CD4-positive, alpha-beta T cell treated with Interleukin-2 at 100 ng/mL for 4 hours (primary cell): Measurements from ENCODE around the gene B3GNT3.

ENCODE experiments used
- DNase-seq: peaks from one replicate; pipeline ENCODE4 v3.0.0-alpha.2; 2020; ENCODE audit warnings: low spot score

The B3GNT3 gene

GRCh38 chr19:17834350-17835181 lies 39.6 kb downstream of the B3GNT3 start:
- no peak for DNase-seq

GRCh38 chr19:17835182-17836006 lies 40.5 kb downstream of the B3GNT3 start:
- no peak for DNase-seq

- no peak for DNase-seq
Measured at GRCh38 chr19:17836530-17836929, 41.6 kb downstream of the B3GNT3 start.

DNA sequence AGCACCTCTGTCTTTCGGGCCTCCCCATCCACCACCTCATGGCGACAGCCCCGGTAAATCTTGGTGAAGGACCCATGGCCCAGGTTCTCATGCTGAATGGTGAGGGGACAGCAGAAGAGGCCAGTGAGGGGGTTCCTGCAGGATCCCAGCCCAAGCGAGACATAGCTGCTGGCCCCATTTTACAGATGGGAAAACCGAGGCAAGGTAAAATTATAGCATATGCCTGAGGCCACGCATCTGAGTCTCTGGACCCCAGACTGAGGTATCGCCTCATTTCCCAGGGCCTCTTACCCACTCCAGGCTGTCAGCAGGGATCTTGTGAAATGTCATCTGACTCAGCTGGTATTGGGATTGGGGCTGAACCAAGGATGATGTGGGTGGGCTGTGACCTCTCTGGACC lies 43.0 kb downstream of the B3GNT3 start:
- DNase-seq = no peak

GRCh38 chr19:17840019-17840418 lies 45.1 kb downstream of the B3GNT3 start:
- no peak for DNase-seq

- DNase-seq = no peak
Measured at GRCh38 chr19:17841371-17841809, 46.5 kb downstream of the B3GNT3 start.

DNA sequence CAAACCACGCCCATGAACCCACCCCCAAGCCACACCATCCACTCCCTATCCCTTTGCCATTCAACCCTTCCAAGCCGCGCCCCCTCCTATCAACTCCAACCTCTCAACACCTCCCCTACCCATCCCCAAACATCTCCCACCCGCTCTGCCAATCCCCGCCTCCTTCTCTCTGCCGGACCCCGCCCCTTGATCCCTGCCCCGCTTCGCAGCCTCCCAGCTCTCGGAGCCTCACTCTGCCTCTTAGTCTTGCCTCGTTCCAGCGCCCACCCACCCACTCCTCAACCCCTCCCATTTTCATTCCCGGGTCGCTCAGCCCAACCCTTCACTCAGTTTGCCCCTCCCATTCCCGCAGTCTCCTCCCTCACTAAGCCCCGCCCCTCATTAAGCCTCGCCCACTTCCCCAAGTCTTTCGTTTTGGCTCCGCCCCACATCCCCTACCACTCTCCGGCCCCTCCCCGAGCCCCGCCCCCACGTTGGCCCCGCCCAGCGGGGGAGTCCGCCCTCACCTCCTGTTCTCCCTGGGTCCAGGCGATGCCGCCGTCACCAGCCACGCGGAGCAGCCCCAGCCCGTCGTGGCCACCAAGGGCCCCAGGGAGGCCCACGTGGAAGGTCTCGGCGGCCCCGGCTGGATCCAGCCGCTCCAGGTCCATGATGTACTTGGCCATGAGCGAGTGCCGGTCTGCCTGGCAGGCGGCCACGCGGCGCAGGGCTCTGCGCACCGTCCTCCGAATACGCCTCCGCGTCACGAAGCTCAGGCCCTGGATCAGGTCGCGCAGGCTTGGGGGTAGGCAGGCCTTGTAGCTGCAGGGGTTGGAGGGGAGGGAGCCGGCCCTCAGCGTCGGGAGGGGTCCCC lies 47.1 kb downstream of the B3GNT3 start:
- no peak for DNase-seq

GRCh38 chr19:17842663-17843291 lies 47.8 kb downstream of the B3GNT3 start:
- no peak for DNase-seq

- no peak for DNase-seq
Measured at GRCh38 chr19:17843292-17843827, 48.4 kb downstream of the B3GNT3 start.

- DNase-seq = no peak
Measured at GRCh38 chr19:17843908-17844490, 49.1 kb downstream of the B3GNT3 start.

DNA sequence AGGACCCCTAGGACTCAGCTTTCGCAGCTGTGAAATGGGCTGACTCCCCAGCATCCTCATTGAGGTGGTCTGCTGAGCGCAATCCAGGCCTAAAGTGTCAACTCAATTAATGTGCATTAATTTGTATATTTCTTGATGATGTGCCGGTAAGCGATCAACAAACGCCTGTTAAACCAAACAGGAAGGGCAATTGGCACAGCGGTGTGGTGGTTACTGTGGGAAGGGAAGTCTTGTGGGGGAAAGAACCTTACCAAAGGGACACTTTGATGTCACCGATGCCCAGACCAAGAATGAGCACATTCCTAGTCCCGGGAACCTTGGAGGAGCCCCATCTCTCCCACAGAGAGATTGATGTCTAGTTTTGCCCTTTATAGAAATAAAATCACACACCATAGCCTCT lies 51.2 kb downstream of the B3GNT3 start:
- peak; percentile 63 for DNase-seq

DNA sequence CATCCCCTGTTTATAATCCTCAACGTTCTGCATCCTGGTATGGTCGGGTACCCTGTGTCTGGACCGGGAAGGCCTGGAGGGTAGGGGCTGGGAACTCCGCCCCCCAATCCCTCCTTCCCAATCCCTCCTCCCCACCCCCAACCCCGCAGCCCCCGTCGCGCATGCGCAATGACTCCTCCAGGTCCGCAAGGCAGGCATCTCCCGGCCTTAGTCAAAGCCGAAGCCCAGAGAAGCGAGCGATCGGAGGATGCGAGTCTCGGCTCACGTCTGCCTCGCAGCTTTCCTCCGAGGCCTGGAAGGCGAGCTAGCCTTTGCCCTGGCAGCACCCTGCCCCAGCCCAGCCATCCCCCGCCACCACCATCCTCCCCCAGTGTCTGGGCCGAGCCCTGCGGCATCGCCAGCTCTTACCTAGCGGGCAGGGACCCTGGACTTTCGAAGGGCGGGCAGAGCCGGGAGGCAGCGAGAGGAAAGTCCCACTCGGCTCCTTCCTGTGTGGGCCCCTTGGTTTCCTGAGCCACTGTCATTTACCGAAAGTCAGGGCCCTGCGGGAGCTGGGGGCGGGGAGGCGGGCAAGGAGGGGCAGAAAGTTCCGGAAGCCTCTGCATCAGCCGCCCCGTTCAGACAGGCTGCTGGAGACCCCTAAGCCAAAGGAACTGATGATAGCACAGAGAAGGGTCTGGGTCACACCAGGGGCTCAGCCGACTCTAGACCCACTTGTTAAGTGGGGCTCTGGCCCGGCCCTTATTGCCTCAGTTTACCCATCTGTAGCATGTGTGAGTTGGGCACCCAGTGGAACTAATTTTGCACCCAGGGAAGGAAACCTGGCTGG lies 52.8 kb downstream of the B3GNT3 start, which contains the start of gene JAK3:
JAK3 (minus strand) TSS at position 445 of the 829 bp plus-strand sequence. CDS start 3,565 bp downstream, outside the sequence.
- DNase-seq = peak; percentile 82

GRCh38 chr19:17848595-17849292 lies 53.8 kb downstream of the B3GNT3 start:
- DNase-seq = no peak

DNA sequence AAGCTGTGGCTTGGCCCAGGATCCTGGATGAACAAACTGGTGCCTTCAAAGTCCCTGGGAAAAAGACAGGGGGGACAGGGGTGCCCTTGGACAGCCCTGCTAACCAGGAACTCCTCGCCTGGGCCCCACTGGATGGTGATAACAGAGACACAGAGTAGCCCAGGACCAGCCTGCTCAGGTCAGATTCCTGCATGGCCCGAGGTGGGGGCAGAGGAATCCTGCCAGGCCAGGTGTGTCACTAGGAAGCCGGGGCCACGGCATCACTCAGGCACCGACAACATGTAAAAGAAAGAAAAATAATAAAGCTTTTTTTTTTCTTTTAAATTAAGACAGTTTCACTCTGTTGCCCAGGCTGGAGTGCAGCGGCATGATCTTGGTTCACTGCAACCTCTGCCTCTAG lies 59.1 kb downstream of the B3GNT3 start:
- DNase-seq = no peak

DNA sequence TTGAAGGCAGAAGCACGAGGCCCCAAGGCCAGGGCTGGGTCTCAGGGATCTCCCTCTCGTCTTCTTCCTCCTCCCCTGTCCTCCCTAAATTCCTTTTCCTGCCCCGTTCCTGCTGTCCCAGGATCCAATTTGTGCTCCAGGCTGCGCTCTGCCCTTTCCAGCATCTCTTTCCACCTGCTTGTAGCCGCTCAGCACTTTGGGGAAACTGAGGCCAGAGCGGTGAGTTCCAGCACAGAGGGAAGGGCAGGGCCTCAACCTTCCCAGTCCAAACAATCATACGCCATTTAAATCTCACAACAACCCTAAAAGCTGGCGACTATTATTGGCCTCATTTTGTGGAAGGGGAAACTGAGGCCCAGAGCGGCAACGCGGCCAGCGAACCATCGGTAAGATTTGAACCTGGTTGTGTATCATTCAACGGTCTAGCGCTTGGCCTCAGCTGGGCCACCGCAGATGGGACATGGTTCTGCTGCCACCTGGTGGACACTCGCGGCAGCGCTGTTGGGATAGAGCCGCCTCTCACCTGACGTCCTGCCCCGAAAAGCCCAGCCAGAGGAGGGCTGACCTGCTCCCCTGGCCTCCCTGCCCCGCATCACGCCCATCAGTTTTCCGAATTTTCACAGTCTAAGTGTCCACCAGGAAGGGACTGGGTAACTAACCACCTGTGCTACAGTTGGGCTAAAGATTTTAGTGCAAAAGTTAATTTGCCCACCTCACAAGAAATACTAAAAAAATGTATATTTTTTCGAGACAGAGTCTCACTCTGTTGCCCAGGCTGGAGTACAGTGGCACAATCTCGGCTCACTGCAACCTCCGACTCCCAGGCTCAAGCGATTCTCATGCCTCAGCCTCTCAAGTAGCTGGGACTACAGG lies 60.6 kb downstream of the B3GNT3 start:
- peak; percentile 92 for DNase-seq

DNA sequence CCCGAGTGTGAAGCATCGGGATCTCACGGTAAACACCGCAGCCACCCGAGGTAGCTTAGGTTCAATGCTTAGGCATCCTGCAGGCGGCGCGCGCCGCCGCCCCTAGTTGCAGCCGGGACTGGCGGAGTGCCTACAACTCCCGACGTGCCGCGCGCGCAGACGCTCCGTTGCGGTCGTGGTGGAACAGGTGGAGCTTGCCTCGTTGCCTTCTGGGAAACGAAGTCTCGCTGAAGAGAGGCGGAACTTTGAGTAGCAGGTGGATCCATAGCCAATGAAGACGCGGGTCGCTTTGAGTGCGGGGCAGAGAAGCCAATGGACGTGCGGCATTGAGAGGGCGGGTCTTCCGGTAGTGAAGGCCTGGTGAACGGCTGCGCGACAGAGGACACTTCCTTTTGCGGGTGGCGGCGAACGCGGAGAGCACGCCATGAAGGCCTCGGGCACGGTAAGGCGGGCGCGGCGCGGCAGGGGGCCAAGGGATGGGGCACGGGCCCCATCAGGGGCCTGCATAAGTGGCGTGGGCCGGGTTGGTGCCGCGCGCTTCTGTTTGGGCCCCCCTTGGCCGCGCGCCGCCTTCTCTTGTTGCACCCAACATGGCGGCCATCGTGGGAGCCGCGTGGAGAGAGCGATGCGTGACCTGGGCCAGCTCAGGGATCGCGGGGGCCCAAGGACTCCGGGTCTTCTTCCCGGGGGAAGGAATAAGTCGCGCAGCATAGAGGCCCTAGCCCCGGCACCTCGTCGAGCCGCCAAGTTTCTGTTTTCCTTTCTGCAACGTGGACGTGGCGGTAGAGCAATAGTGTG lies 64.8 kb downstream of the B3GNT3 start, which contains the start of gene RPL18A:
RPL18A (plus strand) TSS at position 378 of the 798 bp plus-strand sequence; CDS start at position 425, 47 bp downstream.
- DNase-seq = peak; percentile 100

DNA sequence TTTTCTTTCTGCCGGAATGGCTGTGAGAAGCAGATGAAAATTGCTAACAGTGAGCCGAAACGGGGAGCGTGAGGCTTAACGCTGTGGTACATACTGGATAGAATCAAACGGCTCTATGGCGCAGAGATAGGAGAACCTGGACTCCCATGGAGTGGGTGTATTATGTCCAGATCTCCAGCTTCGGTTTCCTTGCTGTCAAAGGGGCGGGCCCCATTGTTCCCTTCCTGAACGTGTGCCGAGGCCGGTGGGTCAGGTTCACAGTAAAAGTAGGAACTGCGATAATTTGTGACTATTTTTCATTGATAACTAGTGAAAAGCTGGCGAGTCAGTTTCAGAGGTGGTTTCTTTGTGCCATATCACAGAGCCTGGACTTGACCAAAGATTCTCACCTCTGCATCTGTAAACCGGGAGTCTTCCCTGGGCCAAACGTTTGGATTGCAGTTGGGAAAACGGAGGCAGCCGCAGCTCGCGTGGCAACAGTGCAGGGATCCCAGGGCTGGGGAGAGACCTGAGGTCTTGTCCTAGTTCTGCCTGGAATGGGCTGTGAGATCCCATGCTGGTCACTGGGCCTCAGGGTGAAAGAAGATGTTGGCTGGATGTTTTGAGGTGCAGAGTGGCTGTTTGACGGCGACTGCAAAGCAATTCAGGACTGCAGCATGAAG lies 65.5 kb downstream of the B3GNT3 start:
- DNase-seq = no peak
